WTC11 (cell line): ENCODE results near the gene THSD7B. TPM values are rescaled to one million over a fixed set of nuclear protein-coding genes. Genes with fewer than 3 reads are reported as not detected.

Experiments
- ATAC-seq: fragments of 200-7000 bp; cut with Tn5 transposase; 2 replicates; pipeline ENCODE4 v1.10.0; 2021; ENCODE audit warnings: mild to moderate bottlenecking, moderate library complexity
- CTCF ChIA-PET: fragments of 300-600 bp; sonication (Branson Sonifier 250); formaldehyde crosslinking; loops from one replicate; lab custom pipeline; 2021; ENCODE audit warnings: antibody characterized with exemption; lab: Charles Lee
- POLR2A ChIA-PET: fragments of 350-600 bp; sonication (Branson Sonifier 250); formaldehyde crosslinking; loops from one replicate; lab custom pipeline; 2021; ENCODE audit warnings: antibody characterized with exemption; lab: Charles Lee
- DNase-seq: peaks from one replicate; pipeline ENCODE4 v3.0.0; 2021; ENCODE audit warnings: low spot score
- H3K27ac Mint-ChIP-seq: 2 replicates; pipeline ENCODE4 v1.8.0; 2021; ENCODE audit warnings: mixed read lengths
- H3K27me3 Mint-ChIP-seq: 2 replicates; pipeline ENCODE4 v1.8.0; 2021; ENCODE audit warnings: low read depth, mild to moderate bottlenecking, moderate library complexity, mixed read lengths
- H3K36me3 Mint-ChIP-seq: 2 replicates; pipeline ENCODE4 v1.8.0; 2021; ENCODE audit warnings: mixed read lengths
- H3K4me1 Mint-ChIP-seq: 2 replicates; pipeline ENCODE4 v1.8.0; 2022; ENCODE audit warnings: mixed read lengths
- H3K4me3 Mint-ChIP-seq: 2 replicates; pipeline ENCODE4 v1.8.0; 2021; ENCODE audit warnings: mild to moderate bottlenecking, moderate library complexity, mixed read lengths
- H3K9me3 Mint-ChIP-seq: 2 replicates; pipeline ENCODE4 v1.8.0; 2021; ENCODE audit warnings: mixed read lengths
- ATF2 ChIP-seq: sonication (generic); formaldehyde crosslinking; IDR thresholded peaks from 2 replicates; pipeline ENCODE4 v1.8.1; 2022; ENCODE audit warnings: low read depth, missing genetic modification reagents, borderline replicate concordance
- ATF3 ChIP-seq: sonication (generic); formaldehyde crosslinking; conservative IDR thresholded peaks from 2 replicates; pipeline ENCODE4 v1.8.1; 2022; ENCODE audit warnings: mild to moderate bottlenecking, missing genetic modification reagents
- E2F1 ChIP-seq: sonication (generic); formaldehyde crosslinking; IDR thresholded peaks from 2 replicates; pipeline ENCODE4 v1.8.0; 2022; ENCODE audit warnings: mild to moderate bottlenecking, missing genetic modification reagents
- E2F4 ChIP-seq: sonication (generic); formaldehyde crosslinking; IDR thresholded peaks from 2 replicates; pipeline ENCODE4 v1.8.1; 2022; ENCODE audit warnings: low read depth, mild to moderate bottlenecking, moderate library complexity, missing genetic modification reagents, borderline replicate concordance
- EMX1 ChIP-seq: fragments of 250-450 bp; sonication (Bioruptor Pico); IDR thresholded peaks from 2 replicates; pipeline ENCODE4 v1.8.0; 2021; ENCODE audit warnings: mild to moderate bottlenecking
- FOXJ3 ChIP-seq: sonication (generic); formaldehyde crosslinking; IDR thresholded peaks from 2 replicates; pipeline ENCODE4 v1.9.0; 2021; ENCODE audit warnings: missing genetic modification reagents, mild to moderate bottlenecking, borderline replicate concordance
- GRHL2 ChIP-seq: fragments of 250-450 bp; sonication (Bioruptor Pico); IDR thresholded peaks from 2 replicates; pipeline ENCODE4 v1.8.0; 2022; ENCODE audit warnings: mild to moderate bottlenecking, moderate library complexity; ENCODE audit not compliant: insufficient replicate concordance, severe bottlenecking
- HMGA2 ChIP-seq: fragments of 250-450 bp; sonication (Bioruptor Pico); IDR thresholded peaks from 2 replicates; pipeline ENCODE4 v1.4.0; 2021; ENCODE audit warnings: mild to moderate bottlenecking, moderate library complexity
- KAT7 ChIP-seq: sonication (generic); formaldehyde crosslinking; IDR thresholded peaks from 2 replicates; pipeline ENCODE4 v1.8.1; 2023; ENCODE audit warnings: missing genetic modification reagents, mild to moderate bottlenecking, borderline replicate concordance
- MXD4 ChIP-seq: fragments of 250-450 bp; sonication (Bioruptor Pico); IDR thresholded peaks from 2 replicates; pipeline ENCODE4 v1.8.0; 2021; ENCODE audit warnings: mild to moderate bottlenecking, moderate library complexity, borderline replicate concordance
- NFE2L1 ChIP-seq: sonication (generic); formaldehyde crosslinking; IDR thresholded peaks from 2 replicates; pipeline ENCODE4 v1.8.1; 2023; ENCODE audit warnings: missing genetic modification reagents
- NR1H2 ChIP-seq: sonication (generic); formaldehyde crosslinking; IDR thresholded peaks from 2 replicates; pipeline ENCODE4 v1.9.0; 2021; ENCODE audit warnings: mild to moderate bottlenecking, moderate library complexity, missing genetic modification reagents
- NR3C1 ChIP-seq: sonication (generic); formaldehyde crosslinking; conservative IDR thresholded peaks from 2 replicates; pipeline ENCODE4 v1.8.1; 2023; ENCODE audit warnings: low read depth, mild to moderate bottlenecking, missing genetic modification reagents
- RELA ChIP-seq: sonication (generic); formaldehyde crosslinking; IDR thresholded peaks from 2 replicates; pipeline ENCODE4 v1.8.1; 2022; ENCODE audit warnings: missing genetic modification reagents, mild to moderate bottlenecking, borderline replicate concordance
- SMAD3 ChIP-seq: sonication (generic); formaldehyde crosslinking; IDR thresholded peaks from 2 replicates; pipeline ENCODE4 v1.8.0; 2022; ENCODE audit warnings: missing genetic modification reagents, mild to moderate bottlenecking, borderline replicate concordance
- SMAD4 ChIP-seq: sonication (generic); formaldehyde crosslinking; IDR thresholded peaks from 2 replicates; pipeline ENCODE4 v1.8.0; 2022; ENCODE audit warnings: mild to moderate bottlenecking, missing genetic modification reagents
- TCF7 ChIP-seq: sonication (generic); formaldehyde crosslinking; IDR thresholded peaks from 2 replicates; pipeline ENCODE4 v1.8.0; 2022; ENCODE audit warnings: mild to moderate bottlenecking, low read depth, missing genetic modification reagents, moderate library complexity
- TP53 ChIP-seq: sonication (generic); formaldehyde crosslinking; IDR thresholded peaks from 2 replicates; pipeline ENCODE4 v1.8.1; 2023; ENCODE audit warnings: mild to moderate bottlenecking, missing genetic modification reagents
- ZNF423 ChIP-seq: fragments of 250-450 bp; sonication (Bioruptor Pico); IDR thresholded peaks from 2 replicates; pipeline ENCODE4 v2.1.2; 2022; ENCODE audit warnings: mild to moderate bottlenecking, moderate library complexity
- total RNA-seq: library from RNA; stranded (reverse); gene quantifications from 3 replicates; pipeline ENCODE4 v1.2.3, GENCODE V29; 2021
- TF ChIP-seq, protein P1 (sequence below): fragments of 250-450 bp; sonication (Bioruptor Pico); IDR thresholded peaks from 2 replicates; pipeline ENCODE4 v2.1.2; 2022; ENCODE audit warnings: mild to moderate bottlenecking, moderate library complexity
- TF ChIP-seq, protein P2 (sequence below): sonication (generic); formaldehyde crosslinking; IDR thresholded peaks from 2 replicates; pipeline ENCODE4 v1.8.0; 2022; ENCODE audit warnings: missing genetic modification reagents
- TF ChIP-seq, protein P3 (sequence below): sonication (generic); formaldehyde crosslinking; IDR thresholded peaks from 2 replicates; pipeline ENCODE4 v1.8.0; 2023; ENCODE audit warnings: missing genetic modification reagents

The THSD7B gene
- total RNA-seq, 1 experiment from 2014 or later: 2.9 TPM

DNA sequence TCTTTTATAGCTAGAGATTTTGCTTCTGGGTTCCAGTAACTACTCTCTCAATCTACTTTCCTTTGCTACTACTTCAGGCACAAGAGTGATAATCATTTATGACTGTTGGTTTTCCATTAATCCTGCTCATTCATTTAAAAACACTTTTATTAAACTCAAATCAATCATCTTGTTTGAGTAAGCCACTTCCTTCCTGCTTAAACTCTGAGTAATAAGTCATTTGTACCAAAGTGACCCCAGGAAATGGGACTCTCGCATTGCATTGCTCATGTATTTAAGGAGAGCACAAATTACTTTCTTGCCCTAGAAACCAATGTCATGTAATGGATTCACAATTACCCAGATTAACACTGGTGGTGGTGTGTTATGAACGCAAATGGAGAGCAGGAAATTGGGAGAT is 928.2 kb downstream of the THSD7B start (continued):
- TF ChIP-seq E2F4 (CRISPR knock-in tag): no peak
- TF ChIP-seq, protein P1, sequence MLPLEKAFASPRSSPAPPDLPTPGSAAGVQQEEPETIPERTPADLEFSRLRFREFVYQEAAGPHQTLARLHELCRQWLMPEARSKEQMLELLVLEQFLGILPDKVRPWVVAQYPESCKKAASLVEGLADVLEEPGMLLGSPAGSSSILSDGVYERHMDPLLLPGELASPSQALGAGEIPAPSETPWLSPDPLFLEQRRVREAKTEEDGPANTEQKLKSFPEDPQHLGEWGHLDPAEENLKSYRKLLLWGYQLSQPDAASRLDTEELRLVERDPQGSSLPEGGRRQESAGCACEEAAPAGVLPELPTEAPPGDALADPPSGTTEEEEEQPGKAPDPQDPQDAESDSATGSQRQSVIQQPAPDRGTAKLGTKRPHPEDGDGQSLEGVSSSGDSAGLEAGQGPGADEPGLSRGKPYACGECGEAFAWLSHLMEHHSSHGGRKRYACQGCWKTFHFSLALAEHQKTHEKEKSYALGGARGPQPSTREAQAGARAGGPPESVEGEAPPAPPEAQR (CRISPR knock-in tag): no peak
- TF ChIP-seq, protein P2, sequence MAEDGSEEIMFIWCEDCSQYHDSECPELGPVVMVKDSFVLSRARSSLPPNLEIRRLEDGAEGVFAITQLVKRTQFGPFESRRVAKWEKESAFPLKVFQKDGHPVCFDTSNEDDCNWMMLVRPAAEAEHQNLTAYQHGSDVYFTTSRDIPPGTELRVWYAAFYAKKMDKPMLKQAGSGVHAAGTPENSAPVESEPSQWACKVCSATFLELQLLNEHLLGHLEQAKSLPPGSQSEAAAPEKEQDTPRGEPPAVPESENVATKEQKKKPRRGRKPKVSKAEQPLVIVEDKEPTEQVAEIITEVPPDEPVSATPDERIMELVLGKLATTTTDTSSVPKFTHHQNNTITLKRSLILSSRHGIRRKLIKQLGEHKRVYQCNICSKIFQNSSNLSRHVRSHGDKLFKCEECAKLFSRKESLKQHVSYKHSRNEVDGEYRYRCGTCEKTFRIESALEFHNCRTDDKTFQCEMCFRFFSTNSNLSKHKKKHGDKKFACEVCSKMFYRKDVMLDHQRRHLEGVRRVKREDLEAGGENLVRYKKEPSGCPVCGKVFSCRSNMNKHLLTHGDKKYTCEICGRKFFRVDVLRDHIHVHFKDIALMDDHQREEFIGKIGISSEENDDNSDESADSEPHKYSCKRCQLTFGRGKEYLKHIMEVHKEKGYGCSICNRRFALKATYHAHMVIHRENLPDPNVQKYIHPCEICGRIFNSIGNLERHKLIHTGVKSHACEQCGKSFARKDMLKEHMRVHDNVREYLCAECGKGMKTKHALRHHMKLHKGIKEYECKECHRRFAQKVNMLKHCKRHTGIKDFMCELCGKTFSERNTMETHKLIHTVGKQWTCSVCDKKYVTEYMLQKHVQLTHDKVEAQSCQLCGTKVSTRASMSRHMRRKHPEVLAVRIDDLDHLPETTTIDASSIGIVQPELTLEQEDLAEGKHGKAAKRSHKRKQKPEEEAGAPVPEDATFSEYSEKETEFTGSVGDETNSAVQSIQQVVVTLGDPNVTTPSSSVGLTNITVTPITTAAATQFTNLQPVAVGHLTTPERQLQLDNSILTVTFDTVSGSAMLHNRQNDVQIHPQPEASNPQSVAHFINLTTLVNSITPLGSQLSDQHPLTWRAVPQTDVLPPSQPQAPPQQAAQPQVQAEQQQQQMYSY (CRISPR knock-in tag): no peak
- TF ChIP-seq SMAD3 (CRISPR knock-in tag): no peak
- no peak for TF ChIP-seq MXD4
- TF ChIP-seq NR1H2 (CRISPR knock-in tag): no peak
- TF ChIP-seq, all 79 proteins: peak for 0

- Mint-ChIP-seq H3K4me3 (no peak overlapping the region), H3K27ac (no peak overlapping the region), H3K4me1 (0 out of 2 replicates have a peak, but pooled peaks cover 4% of the 10 kb centered on the region), H3K27me3 (no peaks in the 10 kb centered on the region), H3K36me3 (peaks cover 6% of the 10 kb centered on the region; the same call in 1 of the 2 replicates), H3K9me3 (peaks cover 19% of the 10 kb centered on the region)
- DNase-seq: no peak
- ChIA-PET CTCF (no interaction called here), POLR2A (no interaction called here)
- no peak for ATAC-seq
- TF ChIP-seq EMX1: no peak
- TF ChIP-seq SMAD4 (CRISPR knock-in tag): no peak
- no peak for TF ChIP-seq ATF3
- no peak for TF ChIP-seq ATF2 (CRISPR knock-in tag)
- no peak for TF ChIP-seq NFE2L1 (CRISPR knock-in tag)
- no peak for TF ChIP-seq TCF7 (CRISPR knock-in tag)
- TF ChIP-seq RELA (CRISPR knock-in tag): no peak
- TF ChIP-seq E2F1 (CRISPR knock-in tag): no peak
- no peak for TF ChIP-seq KAT7
- TF ChIP-seq GRHL2 (CRISPR knock-in tag): no peak
- TF ChIP-seq, protein P3, sequence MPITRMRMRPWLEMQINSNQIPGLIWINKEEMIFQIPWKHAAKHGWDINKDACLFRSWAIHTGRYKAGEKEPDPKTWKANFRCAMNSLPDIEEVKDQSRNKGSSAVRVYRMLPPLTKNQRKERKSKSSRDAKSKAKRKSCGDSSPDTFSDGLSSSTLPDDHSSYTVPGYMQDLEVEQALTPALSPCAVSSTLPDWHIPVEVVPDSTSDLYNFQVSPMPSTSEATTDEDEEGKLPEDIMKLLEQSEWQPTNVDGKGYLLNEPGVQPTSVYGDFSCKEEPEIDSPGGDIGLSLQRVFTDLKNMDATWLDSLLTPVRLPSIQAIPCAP (CRISPR knock-in tag): no peak
- no peak for TF ChIP-seq NR3C1 (CRISPR knock-in tag)
- no peak for TF ChIP-seq FOXJ3 (CRISPR knock-in tag)
- TF ChIP-seq HMGA2 (CRISPR knock-in tag): no peak
- TF ChIP-seq TP53: no peak
- no peak for TF ChIP-seq ZNF423
Measured at GRCh38 chr2:137696916-137697315, 931.6 kb downstream of the THSD7B start.
